GM23338 (cell line): Measurements from ENCODE around the gene P3R3URF. TPM values are rescaled to one million over a fixed set of nuclear protein-coding genes. Genes with fewer than 3 reads are reported as not detected.

Experiments used
- ATAC-seq: fragments of 200-7000 bp; cut with Tn5 transposase; 3 replicates; pipeline ENCODE4 v1.9.1; 2020
- DNase-seq: peaks from one replicate; pipeline ENCODE4 v3.0.0-alpha.2; 2015; ENCODE audit warnings: low spot score
- H2AFZ ChIP-seq: fragments of 200-600 bp; sonication (generic); 2 replicates; pipeline ENCODE4 v1.8.0; 2016; ENCODE audit warnings: antibody characterized with exemption, mild to moderate bottlenecking, moderate library complexity
- H3F3A ChIP-seq: fragments of 200-600 bp; sonication (generic); replicated peaks from 2 replicates; pipeline ENCODE4 v1.8.0; 2017; ENCODE audit warnings: antibody characterized with exemption, mixed run types, low read depth
- H3K27ac ChIP-seq: fragments of 200-600 bp; sonication (generic); 2 replicates; pipeline ENCODE4 v1.6.1; 2016; ENCODE audit warnings: low read depth
- H3K27me3 ChIP-seq: fragments of 200-600 bp; sonication (generic); 2 replicates; pipeline ENCODE4 v1.8.0; 2016; ENCODE audit warnings: mild to moderate bottlenecking, mixed run types, moderate library complexity; ENCODE audit not compliant: insufficient read depth
- H3K36me3 ChIP-seq: fragments of 200-600 bp; sonication (generic); 2 replicates; pipeline ENCODE4 v1.8.0; 2016; ENCODE audit warnings: mild to moderate bottlenecking; ENCODE audit not compliant: insufficient read depth
- H3K4me1 ChIP-seq: fragments of 200-600 bp; sonication (generic); 2 replicates; pipeline ENCODE4 v1.8.0; 2016; ENCODE audit warnings: mild to moderate bottlenecking, moderate library complexity; ENCODE audit not compliant: insufficient read depth
- H3K4me2 ChIP-seq: fragments of 200-600 bp; sonication (generic); 2 replicates; pipeline ENCODE4 v1.7.1; 2017; ENCODE audit warnings: mixed run types
- H3K4me3 ChIP-seq: fragments of 200-600 bp; sonication (generic); 2 replicates; pipeline ENCODE4 v1.6.1; 2016; ENCODE audit warnings: mixed run types
- H3K79me2 ChIP-seq: fragments of 200-600 bp; sonication (generic); replicated peaks from 2 replicates; pipeline ENCODE4 v1.8.0; 2017; ENCODE audit warnings: mild to moderate bottlenecking; ENCODE audit not compliant: insufficient read depth
- H3K9me2 ChIP-seq: fragments of 200-600 bp; sonication (generic); 2 replicates; pipeline ENCODE4 v1.8.0; 2017; ENCODE audit not compliant: insufficient read depth
- H4K20me1 ChIP-seq: fragments of 200-600 bp; sonication (generic); replicated peaks from 2 replicates; pipeline ENCODE4 v1.8.0; 2017; ENCODE audit warnings: mild to moderate bottlenecking; ENCODE audit not compliant: insufficient read depth
- H3K27ac Mint-ChIP-seq: 2 replicates; pipeline ENCODE4 v1.8.0; 2020; ENCODE audit warnings: inconsistent platforms, mild to moderate bottlenecking, moderate library complexity, mixed read lengths
- H3K27me3 Mint-ChIP-seq: 3 replicates; pipeline ENCODE4 v1.8.0; 2022; ENCODE audit warnings: low read depth, mild to moderate bottlenecking, moderate library complexity, mixed read lengths, inconsistent platforms; ENCODE audit not compliant: insufficient read depth, poor library complexity
- H3K36me3 Mint-ChIP-seq: 3 replicates; pipeline ENCODE4 v1.8.0; 2021; ENCODE audit warnings: low read depth, mild to moderate bottlenecking, inconsistent platforms, moderate library complexity, mixed read lengths
- H3K4me1 Mint-ChIP-seq: 3 replicates; pipeline ENCODE4 v1.8.0; 2020; ENCODE audit warnings: mild to moderate bottlenecking, inconsistent platforms, mixed read lengths
- H3K4me3 Mint-ChIP-seq: 3 replicates; pipeline ENCODE4 v1.8.0; 2021; ENCODE audit warnings: moderate library complexity, mild to moderate bottlenecking, inconsistent platforms, mixed read lengths
- H3K9me3 Mint-ChIP-seq: 3 replicates; pipeline ENCODE4 v1.8.0; 2020; ENCODE audit warnings: moderate library complexity, mild to moderate bottlenecking, inconsistent platforms, mixed read lengths
- CTCF ChIP-seq, 2 experiments: fragments of 200-600 bp in 1 of 2; sonication (generic) in 1 of 2; conservative IDR thresholded peaks; 2 replicates each; pipeline versions ENCODE4 v1.5.1 to v1.6.1; 2016 to 2017; ENCODE audit warnings: antibody characterized with exemption in 2 of 2, low read depth in 2 of 2, mild to moderate bottlenecking in 2 of 2, moderate library complexity in 1 of 2
- ETS1 ChIP-seq: IDR thresholded peaks from 2 replicates; pipeline ENCODE4 v1.6.1; 2016; ENCODE audit warnings: antibody characterized with exemption
- EZH2 ChIP-seq: fragments of 200-600 bp; sonication (generic); IDR thresholded peaks from one replicate; pipeline ENCODE4 v1.8.0; 2017; ENCODE audit warnings: antibody characterized with exemption, mild to moderate bottlenecking, low read depth; ENCODE audit not compliant: unreplicated experiment
- JUNB ChIP-seq: IDR thresholded peaks from one replicate; pipeline ENCODE4 v1.6.1; 2016; ENCODE audit warnings: antibody characterized with exemption; ENCODE audit not compliant: unreplicated experiment
- NANOG ChIP-seq: IDR thresholded peaks from 2 replicates; pipeline ENCODE4 v1.6.1; 2016; ENCODE audit warnings: antibody characterized with exemption, borderline replicate concordance
- POLR2AphosphoS5 ChIP-seq: IDR thresholded peaks from 2 replicates; pipeline ENCODE4 v1.6.1; 2016; ENCODE audit warnings: antibody characterized with exemption, low read depth
- REST ChIP-seq: IDR thresholded peaks from one replicate; pipeline ENCODE4 v1.6.1; 2018; ENCODE audit warnings: antibody characterized with exemption; ENCODE audit not compliant: unreplicated experiment
- STAT1 ChIP-seq: IDR thresholded peaks from one replicate; pipeline ENCODE4 v1.6.1; 2016; ENCODE audit warnings: antibody characterized with exemption; ENCODE audit not compliant: unreplicated experiment
- ZNF462 ChIP-seq: fragments of 250-450 bp; sonication (Bioruptor Pico); IDR thresholded peaks from 2 replicates; pipeline ENCODE4 v1.5.0; 2020; ENCODE audit warnings: mild to moderate bottlenecking, moderate library complexity
- long read RNA-seq: library from polyadenylated mRNA; unstranded; transcript quantifications from one replicate; pipeline ENCODE4 v2.0.0, GENCODE V29; 2020; ENCODE audit not compliant: unreplicated experiment
- polyA plus RNA-seq: library from polyadenylated mRNA; unstranded; fragments of >200 nt; fragmentation: Nextera tagmentation; extraction: Ambion mirVana; gene quantifications from 2 replicates; pipeline ENCODE4 v1.2.1, GENCODE V29; 2016
- total RNA-seq: library from RNA; depleted of rRNA; stranded (reverse); fragments of >200 nt; shearing (Covaris generic); gene quantifications from 2 replicates; pipeline ENCODE4 v1.2.3, GENCODE V29; 2014; rRNA removed

The P3R3URF gene
- total RNA-seq (not detected in 2 replicates), polyA plus RNA-seq (not detected in 2 replicates)
- long read RNA-seq, result 0 reads

- peaks cover 16% of the 10 kb centered on the region for H3K4me1 Mint-ChIP-seq
- H3K27me3 ChIP-seq, result 0 out of 2 replicates have a peak, but pooled peaks cover 1% of the 10 kb centered on the region
- H3K4me2 ChIP-seq, result no peak within 1 kb of the TSS
- H3K27ac Mint-ChIP-seq, result no peak within 1 kb of the TSS
- no peak within 1 kb of the TSS for H3K27ac ChIP-seq
- H3K36me3 ChIP-seq, result no peaks in the 10 kb centered on the region
- H4K20me1 ChIP-seq, result no peaks in the 10 kb centered on the region
- H3K4me1 ChIP-seq, result peaks cover 16% of the 10 kb centered on the region; the same call in 1 of the 2 replicates
- H3K4me3 Mint-ChIP-seq, result no peak within 1 kb of the TSS
- no peaks in the 10 kb centered on the region for H3K36me3 Mint-ChIP-seq
- H3K27me3 Mint-ChIP-seq, result no peaks in the 10 kb centered on the region
- TF ChIP-seq CTCF (conservative IDR thresholded peaks at IDR 0.05; ENCODE audit: low read depth in 2 of 2) (no peak), POLR2AphosphoS5 (no peak), ZNF462 (CRISPR knock-in tag) (no peak), NANOG (no peak), REST (no peak), JUNB (no peak), STAT1 (no peak), EZH2 (no peak), ETS1 (no peak)
- ATAC-seq, result no peak
- H3K9me2 ChIP-seq, result no peaks in the 10 kb centered on the region
- H3F3A ChIP-seq, result no peaks in the 10 kb centered on the region
- H3K9me3 Mint-ChIP-seq, result no peaks in the 10 kb centered on the region
- H3K4me3 ChIP-seq, result no peak within 1 kb of the TSS
- H2AFZ ChIP-seq, result peak within 1 kb of the TSS; percentile 78
- no peaks in the 10 kb centered on the region for H3K79me2 ChIP-seq
- no peak for DNase-seq
These were observed at the start of gene P3R3URF for GRCh38 chr1:46176211-46176865. P3R3URF (minus strand) TSS chr1:46176488; CDS start chr1:46176471, 17 bp downstream.
